ENCODE results near the gene GRID2.

DNA sequence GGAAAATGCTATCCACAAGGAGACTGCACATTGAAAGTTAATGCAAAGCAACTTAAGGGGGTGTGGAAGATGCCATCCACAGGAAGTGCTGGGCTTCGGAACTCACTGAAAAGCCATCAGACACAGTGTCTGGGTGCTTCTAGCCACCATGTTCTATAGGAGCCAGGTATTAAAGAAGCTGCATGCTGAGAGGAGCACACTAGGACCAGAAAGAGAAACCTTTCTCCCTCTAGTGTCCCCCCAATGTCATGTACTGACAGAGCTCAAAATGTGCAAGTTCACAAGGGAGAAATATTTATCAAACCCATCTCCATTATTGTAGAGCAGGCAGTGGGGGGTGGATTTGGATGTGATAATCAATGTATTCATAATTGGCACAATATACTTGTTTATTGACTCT lies 510.9 kb downstream of the GRID2 start:
- no peak for TF ChIP-seq EZH2 (optimal IDR thresholded peaks at IDR 0.05; ENCODE audit: low read depth, low read length)
- TF ChIP-seq, protein P1, sequence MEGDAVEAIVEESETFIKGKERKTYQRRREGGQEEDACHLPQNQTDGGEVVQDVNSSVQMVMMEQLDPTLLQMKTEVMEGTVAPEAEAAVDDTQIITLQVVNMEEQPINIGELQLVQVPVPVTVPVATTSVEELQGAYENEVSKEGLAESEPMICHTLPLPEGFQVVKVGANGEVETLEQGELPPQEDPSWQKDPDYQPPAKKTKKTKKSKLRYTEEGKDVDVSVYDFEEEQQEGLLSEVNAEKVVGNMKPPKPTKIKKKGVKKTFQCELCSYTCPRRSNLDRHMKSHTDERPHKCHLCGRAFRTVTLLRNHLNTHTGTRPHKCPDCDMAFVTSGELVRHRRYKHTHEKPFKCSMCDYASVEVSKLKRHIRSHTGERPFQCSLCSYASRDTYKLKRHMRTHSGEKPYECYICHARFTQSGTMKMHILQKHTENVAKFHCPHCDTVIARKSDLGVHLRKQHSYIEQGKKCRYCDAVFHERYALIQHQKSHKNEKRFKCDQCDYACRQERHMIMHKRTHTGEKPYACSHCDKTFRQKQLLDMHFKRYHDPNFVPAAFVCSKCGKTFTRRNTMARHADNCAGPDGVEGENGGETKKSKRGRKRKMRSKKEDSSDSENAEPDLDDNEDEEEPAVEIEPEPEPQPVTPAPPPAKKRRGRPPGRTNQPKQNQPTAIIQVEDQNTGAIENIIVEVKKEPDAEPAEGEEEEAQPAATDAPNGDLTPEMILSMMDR (IDR thresholded peaks at IDR 0.05; ENCODE audit: low read length) = no peak
- no peak for TF ChIP-seq EZH2phosphoT487 (IDR thresholded peaks at IDR 0.05; ENCODE audit: low read length)

Measured in MM.1S (cell line).